ENCODE data around the gene ASS1. TPM values are rescaled to one million over a fixed set of nuclear protein-coding genes. Genes with fewer than 3 reads are reported as not detected.
A peak's percentile ranks its signal among the peaks of the same experiment; 100 is the strongest.

ASS1 gene
- total and polyA plus RNA-seq, 12 donors: 27.4 to 147 (median 53.3) TPM

DNA sequence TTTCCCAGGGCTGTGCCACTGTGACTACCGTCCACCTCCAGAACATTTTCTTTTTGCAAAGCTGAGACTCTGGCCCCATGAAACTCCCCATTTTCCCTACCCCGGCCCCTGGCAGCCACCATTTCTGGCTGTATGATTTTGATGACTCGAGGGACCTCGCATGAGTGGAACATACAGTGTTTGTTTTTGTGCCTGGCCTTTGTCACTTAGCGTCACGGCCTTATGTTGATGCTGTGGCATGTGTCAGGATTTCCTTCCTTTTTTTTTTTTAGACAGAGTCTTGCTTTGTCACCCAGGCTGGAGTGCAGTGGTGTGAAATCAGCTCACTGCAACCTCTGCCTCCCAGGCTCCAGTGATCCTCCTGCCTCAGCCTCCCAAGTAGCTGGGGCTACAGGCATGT lies 42.7 kb downstream of the ASS1 start:
- Histone ChIP-seq H3K36me3 (peaks cover 0 to 62% (median 0%) of the 10 kb centered on the region in 9 donors), H3K9me3 (no peaks in the 10 kb centered on the region), H3K27ac (no peak overlapping the region), H3K4me3 (no peak overlapping the region), H3K27me3 (peaks cover 0 to 4% (median 0%) of the 10 kb centered on the region in 7 donors), H3K4me1 (no peaks in the 10 kb centered on the region)
- ATAC-seq: no peak
- intact Hi-C loops (cut with DNase I): no loop called here
- DNase-seq: no peak
- TF ChIP-seq, protein P1, sequence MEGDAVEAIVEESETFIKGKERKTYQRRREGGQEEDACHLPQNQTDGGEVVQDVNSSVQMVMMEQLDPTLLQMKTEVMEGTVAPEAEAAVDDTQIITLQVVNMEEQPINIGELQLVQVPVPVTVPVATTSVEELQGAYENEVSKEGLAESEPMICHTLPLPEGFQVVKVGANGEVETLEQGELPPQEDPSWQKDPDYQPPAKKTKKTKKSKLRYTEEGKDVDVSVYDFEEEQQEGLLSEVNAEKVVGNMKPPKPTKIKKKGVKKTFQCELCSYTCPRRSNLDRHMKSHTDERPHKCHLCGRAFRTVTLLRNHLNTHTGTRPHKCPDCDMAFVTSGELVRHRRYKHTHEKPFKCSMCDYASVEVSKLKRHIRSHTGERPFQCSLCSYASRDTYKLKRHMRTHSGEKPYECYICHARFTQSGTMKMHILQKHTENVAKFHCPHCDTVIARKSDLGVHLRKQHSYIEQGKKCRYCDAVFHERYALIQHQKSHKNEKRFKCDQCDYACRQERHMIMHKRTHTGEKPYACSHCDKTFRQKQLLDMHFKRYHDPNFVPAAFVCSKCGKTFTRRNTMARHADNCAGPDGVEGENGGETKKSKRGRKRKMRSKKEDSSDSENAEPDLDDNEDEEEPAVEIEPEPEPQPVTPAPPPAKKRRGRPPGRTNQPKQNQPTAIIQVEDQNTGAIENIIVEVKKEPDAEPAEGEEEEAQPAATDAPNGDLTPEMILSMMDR (IDR thresholded peaks at IDR 0.05): no peak
- 63 to 73% methylated on average over 6 of the region's 6 CpGs for WGBS, 2 donors

DNA sequence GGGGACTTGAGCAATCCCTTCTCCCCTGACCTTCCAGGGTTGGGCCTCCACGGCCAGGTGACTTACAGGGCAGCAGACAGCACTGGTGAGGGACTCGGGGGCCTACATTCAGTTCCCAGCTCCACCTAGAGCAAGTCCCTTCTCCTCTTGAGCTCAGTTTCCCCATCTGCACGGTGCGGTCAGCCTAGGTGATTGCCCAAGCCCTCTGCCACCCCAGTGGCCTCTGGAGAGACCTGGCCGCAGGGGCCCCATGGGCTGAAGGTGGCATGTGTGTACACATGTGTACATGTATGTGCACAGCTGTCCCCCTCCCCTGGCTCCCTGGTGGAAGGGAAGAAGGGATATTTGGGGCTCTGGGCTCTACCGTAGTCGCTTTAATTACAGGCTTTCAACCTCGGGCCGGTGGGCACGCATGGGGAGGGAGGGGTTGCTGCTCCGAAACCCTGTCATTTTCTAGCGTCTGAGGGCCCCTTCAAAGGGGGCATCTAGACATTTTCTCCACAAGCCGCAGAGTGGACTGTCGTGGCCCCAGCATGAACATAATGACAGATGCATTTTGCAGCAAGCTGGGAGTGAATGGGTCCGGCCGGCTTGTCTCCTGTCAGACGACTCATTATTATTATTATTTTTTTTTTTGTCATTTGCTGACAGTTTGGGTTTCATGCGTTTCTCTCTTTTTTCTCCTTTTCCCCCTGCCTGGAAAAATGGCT lies 44.0 kb downstream of the ASS1 start:
- Histone ChIP-seq H3K27ac (no peak overlapping the region), H3K4me1 (no peaks in the 10 kb centered on the region), H3K27me3 (no peaks in the 10 kb centered on the region), H3K4me3 (no peak overlapping the region), H3K9me3 (no peaks in the 10 kb centered on the region), H3K36me3 (peaks cover 0 to 70% (median 0%) of the 10 kb centered on the region in 9 donors)
- WGBS, 2 donors: 93% methylated on average over 18 of the region's 18 CpGs
- TF ChIP-seq, protein P1 (IDR thresholded peaks at IDR 0.05): no peak
- DNase-seq: no peak
- ATAC-seq: peak in 1 of 8 donors; percentile 19
- intact Hi-C loops (cut with DNase I): no loop called here

DNA sequence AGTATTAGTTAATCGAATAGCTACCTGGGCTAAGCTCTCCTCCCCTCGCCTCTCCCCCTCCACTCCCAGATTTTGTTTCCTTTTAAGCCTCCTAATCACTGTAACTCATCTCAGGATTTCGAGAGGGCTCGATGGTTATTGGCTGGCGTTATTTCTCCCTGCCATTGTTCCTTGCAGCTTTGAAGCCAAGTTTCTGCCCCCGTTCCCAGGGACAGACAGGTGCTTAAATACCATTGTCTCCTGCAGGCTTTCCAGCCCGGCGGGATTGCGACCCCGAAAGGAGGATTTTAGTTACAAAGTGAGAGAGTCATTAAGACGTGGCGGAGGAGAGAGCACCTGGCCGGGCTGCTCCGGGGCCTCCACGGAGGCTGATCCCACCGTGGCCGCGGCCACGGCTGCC lies 46.2 kb downstream of the ASS1 start:
- H3K36me3 ChIP-seq: peaks cover 0 to 68% (median 8%) of the 10 kb centered on the region in 9 donors
- TF ChIP-seq, protein P1 (IDR thresholded peaks at IDR 0.05): no peak
- 90 to 91% methylated on average over 19 of the region's 19 CpGs for WGBS, 2 donors
- ATAC-seq (no peak), DNase-seq (no peak)
- H3K9me3 ChIP-seq: peaks cover 0 to 10% (median 0%) of the 10 kb centered on the region in 11 donors
- H3K4me3 ChIP-seq: no peak overlapping the region
- no peak overlapping the region for H3K27ac ChIP-seq
- H3K4me1 ChIP-seq: no peaks in the 10 kb centered on the region
- no peaks in the 10 kb centered on the region for H3K27me3 ChIP-seq
- intact Hi-C loops (cut with DNase I): no loop called here

DNA sequence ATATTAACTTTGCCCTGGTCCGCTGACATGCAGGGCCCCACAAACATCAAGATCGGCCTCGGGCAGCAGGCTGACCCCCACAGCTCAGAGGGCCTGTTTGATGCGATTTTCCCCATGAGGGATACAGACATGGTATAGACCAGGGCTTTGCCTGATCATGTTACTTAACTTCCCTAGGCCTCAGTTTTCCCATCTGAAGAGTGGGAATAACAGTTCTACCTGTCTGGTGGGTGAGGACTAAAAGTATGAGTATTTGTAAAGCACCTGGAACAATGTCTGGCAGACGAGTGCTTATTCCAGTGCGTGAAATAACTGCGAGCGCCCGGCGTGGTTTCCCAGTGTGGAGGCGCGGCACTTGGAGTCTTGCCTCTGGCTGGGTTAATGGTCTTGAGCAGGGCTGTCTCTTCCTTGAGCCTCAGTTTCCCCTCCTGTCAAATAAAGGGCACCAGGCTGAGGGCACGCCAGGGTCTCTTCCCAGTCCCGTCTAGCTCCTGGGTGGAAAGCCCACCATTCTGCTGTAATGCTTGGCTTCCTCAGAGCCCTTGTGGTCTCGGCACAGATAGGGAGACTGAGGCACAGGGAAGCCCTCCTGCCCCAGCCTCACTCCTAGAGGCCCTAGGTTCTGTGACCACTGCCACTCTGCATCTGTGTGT lies 47.2 kb downstream of the ASS1 start:
- no peaks in the 10 kb centered on the region for H3K4me1 ChIP-seq
- DNase-seq (no peak), ATAC-seq (no peak)
- no peaks in the 10 kb centered on the region for H3K27me3 ChIP-seq
- peaks cover 0 to 10% (median 0%) of the 10 kb centered on the region in 11 donors for H3K9me3 ChIP-seq
- TF ChIP-seq, protein P1 (IDR thresholded peaks at IDR 0.05): no peak
- 96% methylated on average over 15 of the region's 15 CpGs for WGBS, 2 donors
- intact Hi-C loops (cut with DNase I): no loop called here
- H3K4me3 ChIP-seq: no peak overlapping the region
- peaks cover 0 to 74% (median 8%) of the 10 kb centered on the region in 9 donors for H3K36me3 ChIP-seq
- H3K27ac ChIP-seq: no peak overlapping the region
